ENCODE results near the gene TBX20. TPM values are rescaled to one million over a fixed set of nuclear protein-coding genes. Genes with fewer than 3 reads are reported as not detected.
"Not testable (repeated sequence)": the region's sequence is repeated elsewhere in the genome, so short reads cannot be mapped to it uniquely, and the experiment has no call there.

Gene TBX20
- total and polyA plus RNA-seq, 7 donors, result not detected

- H3K9me3 ChIP-seq; DNase-seq; H3K4me1 ChIP-seq; H3K4me3 ChIP-seq; ATAC-seq; H3K36me3 ChIP-seq (ENCODE audit: insufficient read depth in 1 of 2, low read depth in 1 of 2); H3K27ac ChIP-seq; intact Hi-C loops (cut with DNase I): not testable (repeated sequence)
- H3K27me3 ChIP-seq (ENCODE audit: insufficient read depth in 3 of 3, low read length in 2 of 3), result peaks cover 0 to 17% (median 2%) of the 10 kb centered on the region in 3 donors
- peak; percentile 22 for TF ChIP-seq CTCF (IDR thresholded peaks at IDR 0.05)
- 47 to 57% (median 54%) methylated on average over 4 of the region's 4 CpGs for WGBS, 3 donors
Measured at GRCh38 chr7:35190146-35190773, 63.6 kb downstream of the TBX20 start.

GRCh38 chr7:35186751-35187150, 67.1 kb downstream of the TBX20 start:
- ATAC-seq, result peak in 1 of 4 donors; percentile 48

GRCh38 chr7:35185908-35186731, 67.8 kb downstream of the TBX20 start:
- Histone ChIP-seq H3K27ac (no peak overlapping the region), H3K4me3 (peak overlapping the region; percentile 59), H3K9me3 (no peaks in the 10 kb centered on the region), H3K27me3 (ENCODE audit: insufficient read depth in 3 of 3, low read length in 2 of 3) (peaks cover 0 to 26% (median 2%) of the 10 kb centered on the region in 3 donors), H3K36me3 (ENCODE audit: insufficient read depth in 1 of 2, low read depth in 1 of 2) (no peaks in the 10 kb centered on the region), H3K4me1 (peaks cover 6% of the 10 kb centered on the region)
- DNase-seq (peak; percentile 13 to 51), ATAC-seq (peak in 2 of 4 donors; percentile 27 to 40)
- intact Hi-C loops (cut with DNase I), result loop anchor here in 1 of 2 donors (10.0 kb wide), 1 partner anchor 349 kb away; no protein-coding TSS in a partner anchor
- WGBS, 3 donors, result 1 to 2% (median 1%) methylated on average over 56 to 67 of the region's 67 CpGs
- TF ChIP-seq CTCF (IDR thresholded peaks at IDR 0.05), result no peak

More at GRCh38 chr7:35186751-35187150, 67.1 kb downstream of the TBX20 start:
- intact Hi-C loops (cut with DNase I), result loop anchor here in 1 of 2 donors (10.0 kb wide), 1 partner anchor 348 kb away; no protein-coding TSS in a partner anchor
- not testable (repeated sequence) for H3K27ac ChIP-seq; H3K9me3 ChIP-seq; H3K4me1 ChIP-seq; H3K36me3 ChIP-seq (ENCODE audit: insufficient read depth in 1 of 2, low read depth in 1 of 2)
- DNase-seq, result peak in 1 of 2 donors; percentile 16
- WGBS, 3 donors, result 1 to 2% (median 2%) methylated on average over 27 of the region's 27 CpGs
- Histone ChIP-seq H3K27me3 (ENCODE audit: insufficient read depth in 3 of 3, low read length in 2 of 3) (peaks cover 0 to 26% (median 2%) of the 10 kb centered on the region in 3 donors), H3K4me3 (peak overlapping the region; percentile 59)

GRCh38 chr7:35185578-35185907, 68.4 kb downstream of the TBX20 start:
- H3K27ac ChIP-seq; H3K36me3 ChIP-seq (ENCODE audit: insufficient read depth in 1 of 2, low read depth in 1 of 2); H3K4me1 ChIP-seq; H3K9me3 ChIP-seq; ATAC-seq; DNase-seq: not testable (repeated sequence)
- intact Hi-C loops (cut with DNase I), result loop anchor here in 1 of 2 donors (10.0 kb wide), 1 partner anchor 349 kb away; no protein-coding TSS in a partner anchor
- 2 to 3% (median 2%) methylated on average over 14 of the region's 14 CpGs for WGBS, 3 donors
- H3K27me3 ChIP-seq (ENCODE audit: insufficient read depth in 3 of 3, low read length in 2 of 3), result peaks cover 0 to 26% (median 2%) of the 10 kb centered on the region in 3 donors
- peak overlapping the region; percentile 59 for H3K4me3 ChIP-seq

GRCh38 chr7:35184961-35185360, 68.9 kb downstream of the TBX20 start:
- not testable (repeated sequence) for H3K4me1 ChIP-seq; H3K36me3 ChIP-seq (ENCODE audit: insufficient read depth in 1 of 2, low read depth in 1 of 2); ATAC-seq; H3K27ac ChIP-seq; H3K9me3 ChIP-seq; DNase-seq; H3K4me3 ChIP-seq
- peaks cover 0 to 26% (median 2%) of the 10 kb centered on the region in 3 donors for H3K27me3 ChIP-seq (ENCODE audit: insufficient read depth in 3 of 3, low read length in 2 of 3)
- intact Hi-C loops (cut with DNase I), result loop anchor here in 1 of 2 donors (10.0 kb wide), 1 partner anchor 350 kb away; no protein-coding TSS in a partner anchor
- 57 to 58% (median 58%) methylated on average over 5 of the region's 5 CpGs for WGBS, 3 donors

- WGBS, 3 donors, result 50 to 66% (median 62%) methylated on average over 4 to 5 of the region's 5 CpGs
- H3K4me3 ChIP-seq; H3K4me1 ChIP-seq; DNase-seq; H3K27ac ChIP-seq; H3K9me3 ChIP-seq; ATAC-seq; H3K36me3 ChIP-seq (ENCODE audit: insufficient read depth in 1 of 2, low read depth in 1 of 2): not testable (repeated sequence)
- peaks cover 0 to 26% (median 2%) of the 10 kb centered on the region in 3 donors for H3K27me3 ChIP-seq (ENCODE audit: insufficient read depth in 3 of 3, low read length in 2 of 3)
- intact Hi-C loops (cut with DNase I), result loop anchor here in 1 of 2 donors (10.0 kb wide), 1 partner anchor 351 kb away; no protein-coding TSS in a partner anchor
Measured at GRCh38 chr7:35183873-35184503, 69.9 kb downstream of the TBX20 start.

- 83 to 87% (median 84%) methylated on average over 6 of the region's 6 CpGs for WGBS, 3 donors
- intact Hi-C loops (cut with DNase I), result loop anchor here in 1 of 2 donors (10.0 kb wide), 1 partner anchor 354 kb away; no protein-coding TSS in a partner anchor
- H3K27me3 ChIP-seq (ENCODE audit: insufficient read depth in 3 of 3, low read length in 2 of 3), result peaks cover 0 to 12% (median 0%) of the 10 kb centered on the region in 3 donors
- DNase-seq; ATAC-seq; H3K27ac ChIP-seq; H3K4me3 ChIP-seq; H3K4me1 ChIP-seq; H3K36me3 ChIP-seq (ENCODE audit: insufficient read depth in 1 of 2, low read depth in 1 of 2); H3K9me3 ChIP-seq: not testable (repeated sequence)
Measured at GRCh38 chr7:35180665-35181064, 73.2 kb downstream of the TBX20 start.

GRCh38 chr7:35173176-35173575, 80.7 kb downstream of the TBX20 start:
- intact Hi-C loops (cut with DNase I); H3K27ac ChIP-seq; H3K4me1 ChIP-seq; H3K4me3 ChIP-seq; H3K9me3 ChIP-seq; DNase-seq; H3K27me3 ChIP-seq (ENCODE audit: insufficient read depth in 3 of 3, low read length in 2 of 3); ATAC-seq; H3K36me3 ChIP-seq (ENCODE audit: insufficient read depth in 1 of 2, low read depth in 1 of 2): not testable (repeated sequence)
- 32 to 39% (median 38%) methylated on average over 2 of the region's 2 CpGs for WGBS, 3 donors

Data from psoas muscle (tissue), 8 donors.